Activated naive CD4-positive, alpha-beta T cell treated with anti-CD3 and anti-CD28 coated beads, Interleukin-2, amount 10 ng/mL, durations not matched to agents 7 days and 5 days (primary cell): ENCODE data around the gene ERCC6L2.

Source experiments
- CTCF ChIA-PET: fragments of 350-600 bp; sonication (Branson Sonifier 250); formaldehyde crosslinking; loops from one replicate; lab custom pipeline; 2021; ENCODE audit warnings: antibody characterized with exemption; lab: Charles Lee
- DNase-seq: peaks from one replicate; pipeline ENCODE4 v3.0.0-alpha.2; 2020
- H3K27ac Mint-ChIP-seq: one replicate; pipeline ENCODE4 v1.8.0; 2021; ENCODE audit warnings: mild to moderate bottlenecking, moderate library complexity, mixed read lengths
- H3K27me3 Mint-ChIP-seq: one replicate; pipeline ENCODE4 v1.8.0; 2021; ENCODE audit warnings: mild to moderate bottlenecking, mixed read lengths
- H3K36me3 Mint-ChIP-seq: one replicate; pipeline ENCODE4 v1.8.0; 2021; ENCODE audit warnings: mixed read lengths
- H3K4me1 Mint-ChIP-seq: one replicate; pipeline ENCODE4 v1.8.0; 2021; ENCODE audit warnings: mixed read lengths
- H3K4me3 Mint-ChIP-seq: one replicate; pipeline ENCODE4 v1.8.0; 2021; ENCODE audit warnings: mild to moderate bottlenecking, moderate library complexity, mixed read lengths
- H3K9me3 Mint-ChIP-seq: one replicate; pipeline ENCODE4 v1.8.0; 2021; ENCODE audit warnings: mixed read lengths

Gene ERCC6L2

DNA sequence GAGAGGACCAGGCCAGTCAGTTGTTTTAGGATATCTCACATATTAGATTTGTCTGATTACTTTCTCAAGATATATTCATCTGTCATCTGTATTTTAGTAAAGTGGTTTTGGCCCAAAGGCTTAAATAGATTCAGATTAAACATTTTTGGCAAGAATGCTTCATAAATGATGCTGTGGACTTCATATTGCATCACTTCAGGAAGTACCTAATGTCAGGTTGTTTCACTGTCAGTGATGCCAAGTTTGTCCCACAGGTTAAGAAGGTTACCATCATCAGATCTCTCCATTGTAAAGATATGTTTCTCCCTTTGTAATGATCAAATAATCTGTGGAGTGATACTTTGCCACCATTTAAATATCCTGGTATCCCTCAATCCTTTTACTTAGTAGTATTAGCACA is 37.3 kb downstream of the ERCC6L2 start:
- no peaks in the 10 kb centered on the region for H3K27me3 Mint-ChIP-seq
- DNase-seq = no peak
- H3K9me3 Mint-ChIP-seq = no peaks in the 10 kb centered on the region
- no peaks in the 10 kb centered on the region for H3K4me1 Mint-ChIP-seq
- no peak overlapping the region for H3K27ac Mint-ChIP-seq
- CTCF ChIA-PET = no interaction called here
- H3K36me3 Mint-ChIP-seq = peaks cover 41% of the 10 kb centered on the region
- H3K4me3 Mint-ChIP-seq = no peak overlapping the region

DNA sequence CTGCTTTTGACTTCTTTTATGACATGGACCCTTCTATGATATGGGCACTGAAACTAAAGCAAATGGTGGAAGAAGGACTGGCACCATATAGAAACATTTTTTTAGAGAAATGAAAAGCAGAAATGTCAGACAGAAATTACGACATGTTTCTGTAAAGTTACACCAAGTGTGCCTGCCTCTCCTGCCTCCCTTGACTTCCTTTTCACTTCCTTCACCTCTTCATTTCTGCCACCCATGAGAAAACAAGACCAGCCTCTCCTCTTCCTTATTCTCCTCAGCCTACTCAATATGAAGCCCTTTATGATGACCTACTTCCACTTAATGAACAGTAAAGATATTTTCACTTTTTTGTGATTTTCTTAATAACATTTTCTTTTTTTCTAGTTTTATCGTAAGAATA is 44.5 kb downstream of the ERCC6L2 start:
- Mint-ChIP-seq H3K27ac (no peak overlapping the region), H3K4me1 (no peaks in the 10 kb centered on the region), H3K27me3 (no peaks in the 10 kb centered on the region), H3K36me3 (peaks cover 29% of the 10 kb centered on the region), H3K4me3 (no peak overlapping the region), H3K9me3 (no peaks in the 10 kb centered on the region)
- DNase-seq = no peak
- CTCF ChIA-PET = no interaction called here

DNA sequence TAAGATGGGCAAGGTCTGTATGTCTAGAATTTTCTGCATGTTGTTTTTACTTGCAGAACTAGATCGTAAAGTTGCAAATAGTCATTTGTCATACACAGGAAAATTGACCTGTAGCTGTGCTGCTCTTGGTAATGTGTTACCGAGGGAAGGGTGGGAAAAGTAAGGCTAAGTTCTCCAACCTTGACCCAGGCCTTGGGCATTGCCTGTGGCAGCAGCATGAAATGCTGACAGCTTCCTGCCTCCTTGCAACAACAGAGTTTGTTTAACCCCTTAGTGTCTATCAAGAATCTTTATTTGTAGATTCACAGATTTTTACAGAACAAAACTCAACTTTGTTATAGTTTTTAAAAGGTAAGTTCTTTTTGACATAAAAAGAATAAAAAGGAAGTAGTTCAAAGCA is 48.3 kb downstream of the ERCC6L2 start:
- no peak overlapping the region for H3K27ac Mint-ChIP-seq
- DNase-seq = no peak
- H3K4me1 Mint-ChIP-seq = no peaks in the 10 kb centered on the region
- H3K4me3 Mint-ChIP-seq = no peak overlapping the region
- H3K27me3 Mint-ChIP-seq = no peaks in the 10 kb centered on the region
- CTCF ChIA-PET = no interaction called here
- H3K36me3 Mint-ChIP-seq = peaks cover 26% of the 10 kb centered on the region
- H3K9me3 Mint-ChIP-seq = no peaks in the 10 kb centered on the region

DNA sequence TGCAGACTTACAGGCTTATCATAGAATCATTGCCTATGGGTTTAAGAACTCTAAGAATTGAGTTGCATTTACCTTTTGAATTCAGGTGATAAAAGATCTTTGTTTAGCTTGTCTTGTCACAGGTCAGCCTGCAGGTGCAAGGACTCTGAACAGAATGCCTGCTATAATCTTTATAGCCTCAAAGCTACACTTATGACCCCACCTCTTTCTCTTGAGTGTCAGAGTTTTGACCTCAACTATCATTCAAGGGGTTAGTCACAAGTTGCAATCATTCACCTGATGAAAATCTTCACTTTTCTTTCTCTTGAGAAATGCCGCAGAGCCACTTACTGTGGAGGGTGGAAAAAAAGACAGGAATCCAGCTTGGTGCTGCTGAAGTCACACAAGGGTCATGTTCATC is 49.5 kb downstream of the ERCC6L2 start:
- H3K4me1 Mint-ChIP-seq = no peaks in the 10 kb centered on the region
- no peak overlapping the region for H3K27ac Mint-ChIP-seq
- H3K9me3 Mint-ChIP-seq = no peaks in the 10 kb centered on the region
- no peaks in the 10 kb centered on the region for H3K27me3 Mint-ChIP-seq
- no peak for DNase-seq
- peaks cover 27% of the 10 kb centered on the region for H3K36me3 Mint-ChIP-seq
- no peak overlapping the region for H3K4me3 Mint-ChIP-seq
- CTCF ChIA-PET = no interaction called here

DNA sequence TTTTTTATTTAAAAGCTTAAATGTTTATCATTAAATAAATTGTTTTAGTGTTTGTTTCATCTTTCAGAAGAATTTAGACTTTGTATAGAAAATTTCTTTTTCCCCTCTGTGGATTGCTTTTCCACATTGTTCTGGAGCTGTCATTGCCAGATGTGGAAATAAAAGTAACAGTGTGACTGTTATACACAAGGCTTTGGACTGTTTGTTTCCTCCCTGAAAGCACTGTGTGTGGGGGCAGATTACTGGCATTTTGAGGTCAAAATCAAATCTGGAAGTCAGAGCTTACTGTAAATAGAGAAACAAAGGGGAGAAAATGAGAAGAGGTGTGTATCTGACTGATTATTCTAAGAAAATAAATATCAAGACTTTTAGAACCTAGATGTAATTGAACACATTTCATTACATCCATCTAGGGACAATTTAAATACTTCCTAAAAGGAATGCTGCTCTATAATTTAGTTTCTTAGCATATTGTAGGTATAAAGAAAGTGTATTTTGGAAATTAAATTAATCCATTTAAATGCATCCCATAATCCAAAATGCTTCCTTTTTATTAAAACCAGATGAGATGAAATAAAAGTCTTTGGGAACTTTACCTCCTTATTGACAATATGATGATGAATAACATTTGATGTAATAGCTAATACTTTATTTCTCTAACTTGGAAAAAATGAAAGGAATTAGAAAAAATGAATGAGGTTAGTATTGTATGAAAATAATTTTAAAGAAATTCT is 51.9 kb downstream of the ERCC6L2 start:
- no peak overlapping the region for H3K4me3 Mint-ChIP-seq
- CTCF ChIA-PET = interaction anchor here (1.2 kb wide), 1 partner anchor 20 kb away, joined by 3 read pairs; no protein-coding TSS in a partner anchor
- no peaks in the 10 kb centered on the region for H3K4me1 Mint-ChIP-seq
- H3K36me3 Mint-ChIP-seq = peaks cover 44% of the 10 kb centered on the region
- no peaks in the 10 kb centered on the region for H3K9me3 Mint-ChIP-seq
- DNase-seq = no peak
- H3K27me3 Mint-ChIP-seq = no peaks in the 10 kb centered on the region
- no peak overlapping the region for H3K27ac Mint-ChIP-seq

DNA sequence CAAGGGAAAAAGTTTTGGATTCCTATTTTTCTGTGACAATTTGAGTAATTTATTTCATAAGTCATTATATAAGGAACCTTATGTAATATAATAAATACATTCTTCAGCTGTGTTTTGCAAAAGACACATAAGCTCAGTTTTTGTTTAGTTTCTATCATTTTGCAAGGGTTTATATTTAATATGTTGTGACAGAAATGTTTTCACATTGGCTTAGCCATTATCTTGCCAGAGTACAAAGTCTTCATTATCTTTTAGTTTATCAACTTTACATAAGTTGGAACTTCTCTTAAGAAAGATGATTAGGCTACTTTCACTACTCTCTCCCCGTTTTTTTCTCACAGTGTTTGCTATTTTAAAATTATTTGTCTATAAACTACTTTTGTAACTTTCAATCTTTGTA is 54.8 kb downstream of the ERCC6L2 start:
- Mint-ChIP-seq H3K36me3 (peaks cover 57% of the 10 kb centered on the region), H3K9me3 (no peaks in the 10 kb centered on the region), H3K27me3 (no peaks in the 10 kb centered on the region), H3K4me1 (no peaks in the 10 kb centered on the region), H3K4me3 (no peak overlapping the region), H3K27ac (no peak overlapping the region)
- DNase-seq = no peak
- CTCF ChIA-PET = no interaction called here

DNA sequence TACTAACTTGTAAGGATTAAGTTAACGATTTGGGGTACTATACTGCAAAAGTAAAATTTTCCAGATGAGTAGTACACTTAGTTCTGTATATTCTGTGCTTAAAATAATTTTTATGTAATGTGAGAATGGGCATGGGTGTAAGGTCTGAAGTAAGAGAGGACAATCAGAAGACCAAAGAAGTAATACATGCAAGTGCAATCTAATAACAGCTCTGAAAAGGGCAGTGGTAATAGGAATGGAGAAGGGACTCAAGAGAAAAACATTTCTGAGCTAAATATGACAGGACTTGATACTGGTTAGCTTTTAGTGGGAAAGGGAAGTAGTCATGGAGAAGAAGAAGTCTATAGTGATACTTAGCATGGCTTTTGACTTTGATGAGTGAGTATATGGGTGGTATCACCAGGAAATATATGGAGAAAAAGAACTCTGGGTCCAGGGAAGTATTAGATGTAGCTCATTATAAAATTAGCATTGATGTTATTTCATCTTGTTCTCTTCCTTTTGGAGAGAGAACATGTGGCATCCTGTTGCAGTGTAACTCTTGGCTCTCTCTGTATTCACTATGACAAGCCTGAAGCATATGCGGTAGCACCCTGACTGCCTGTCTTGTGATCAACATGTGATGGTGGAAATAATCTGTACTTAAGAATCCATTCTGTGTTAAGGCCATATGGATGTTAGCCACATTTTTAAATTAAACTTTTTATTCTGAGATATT is 60.5 kb downstream of the ERCC6L2 start:
- H3K4me3 Mint-ChIP-seq = no peak overlapping the region
- H3K27me3 Mint-ChIP-seq = no peaks in the 10 kb centered on the region
- peaks cover 11% of the 10 kb centered on the region for H3K9me3 Mint-ChIP-seq
- H3K36me3 Mint-ChIP-seq = peaks cover 70% of the 10 kb centered on the region
- no peak for DNase-seq
- CTCF ChIA-PET = no interaction called here
- no peak overlapping the region for H3K27ac Mint-ChIP-seq
- no peaks in the 10 kb centered on the region for H3K4me1 Mint-ChIP-seq

DNA sequence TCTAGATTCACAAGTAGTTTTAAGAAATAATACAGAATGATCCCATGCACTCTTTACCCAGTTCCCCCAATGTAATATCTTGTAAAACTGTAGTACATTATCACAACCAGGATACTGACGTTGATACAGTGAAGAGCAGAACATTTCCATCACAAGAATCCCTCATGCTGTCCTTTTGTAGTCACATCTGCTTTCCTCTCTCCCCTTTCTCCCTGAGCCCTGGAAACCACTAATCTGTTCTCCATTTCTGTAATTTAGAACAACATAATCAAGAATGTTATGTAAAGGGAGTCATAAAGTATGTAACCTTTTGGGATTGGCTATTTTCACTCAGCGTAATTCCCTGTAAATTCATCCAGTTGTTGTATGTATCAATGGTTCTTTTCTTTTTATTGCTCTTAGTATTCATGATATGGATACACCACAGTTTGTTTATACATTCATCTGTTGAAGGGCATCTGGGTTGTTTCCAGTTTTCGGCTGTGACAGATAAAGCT is 61.1 kb downstream of the ERCC6L2 start:
- Mint-ChIP-seq H3K4me1 (no peaks in the 10 kb centered on the region), H3K36me3 (peaks cover 69% of the 10 kb centered on the region), H3K4me3 (no peak overlapping the region), H3K27ac (no peak overlapping the region), H3K9me3 (peaks cover 11% of the 10 kb centered on the region), H3K27me3 (no peaks in the 10 kb centered on the region)
- CTCF ChIA-PET = no interaction called here
- no peak for DNase-seq

DNA sequence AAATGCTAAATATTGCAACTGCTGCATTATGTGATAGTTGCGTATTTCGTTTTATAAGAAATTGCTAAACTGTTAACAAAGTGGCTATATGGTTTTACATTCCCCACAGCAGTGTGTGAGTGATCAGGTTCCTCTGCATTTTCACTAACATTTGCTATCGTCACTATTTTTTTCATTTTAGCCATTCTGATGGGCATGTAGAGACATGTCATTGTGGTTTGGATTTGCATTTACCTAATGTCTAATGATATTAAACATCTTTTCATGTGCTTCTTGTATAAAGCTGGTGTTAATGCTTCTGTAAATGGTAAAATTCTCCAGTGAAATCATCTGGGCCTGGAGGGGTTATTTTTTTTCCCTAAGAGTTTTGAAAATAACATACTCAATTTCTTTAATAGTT is 61.6 kb downstream of the ERCC6L2 start:
- Mint-ChIP-seq H3K9me3 (peaks cover 11% of the 10 kb centered on the region), H3K4me3 (no peak overlapping the region), H3K4me1 (no peaks in the 10 kb centered on the region), H3K27me3 (no peaks in the 10 kb centered on the region), H3K36me3 (peaks cover 71% of the 10 kb centered on the region), H3K27ac (no peak overlapping the region)
- no peak for DNase-seq
- CTCF ChIA-PET = no interaction called here

DNA sequence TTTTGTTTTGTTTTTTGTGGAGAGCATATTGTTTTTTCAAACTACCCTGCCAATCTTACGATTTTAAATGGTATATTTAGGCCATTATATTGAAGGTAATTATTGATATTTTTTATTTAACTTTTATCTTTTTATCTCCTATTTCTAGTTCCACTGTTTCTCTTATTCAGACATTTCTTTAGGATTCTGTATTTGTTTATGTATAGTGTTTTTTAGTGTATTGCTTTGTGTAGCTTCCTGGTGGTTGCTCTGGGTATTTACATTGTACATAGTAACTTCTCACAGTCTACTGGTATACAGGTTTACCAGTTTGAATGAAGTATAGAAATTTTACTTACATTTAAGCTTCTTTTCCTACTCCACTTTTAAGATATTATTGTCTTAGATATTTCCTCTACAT is 63.2 kb downstream of the ERCC6L2 start:
- no peak overlapping the region for H3K27ac Mint-ChIP-seq
- DNase-seq = no peak
- H3K36me3 Mint-ChIP-seq = peaks cover 73% of the 10 kb centered on the region
- no peaks in the 10 kb centered on the region for H3K4me1 Mint-ChIP-seq
- H3K4me3 Mint-ChIP-seq = no peak overlapping the region
- CTCF ChIA-PET = interaction anchor here (0.6 to 1.4 kb wide), 2 partner anchors 10 to 14 kb away, joined by 3 read pairs; no protein-coding TSS in a partner anchor
- no peaks in the 10 kb centered on the region for H3K27me3 Mint-ChIP-seq
- peaks cover 14% of the 10 kb centered on the region for H3K9me3 Mint-ChIP-seq

DNA sequence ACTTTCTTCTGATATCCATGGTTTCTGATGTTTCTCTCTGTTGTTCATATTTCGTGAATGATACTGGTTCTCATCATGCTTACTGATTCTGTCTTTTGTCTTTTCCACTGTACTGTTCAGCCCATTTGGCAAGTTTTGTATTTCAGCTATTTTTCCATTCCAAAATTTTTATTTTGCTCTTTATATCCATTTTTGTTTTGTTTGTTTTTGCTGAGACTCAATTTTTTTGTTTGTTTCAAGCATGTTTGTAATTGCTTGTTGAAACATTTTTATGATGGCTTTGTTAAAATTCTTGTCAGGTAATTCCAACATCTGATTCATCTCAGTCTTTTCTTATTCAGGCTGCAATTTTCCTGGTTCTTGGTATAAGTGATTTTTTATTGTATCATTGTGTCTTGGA is 64.0 kb downstream of the ERCC6L2 start:
- no peak for DNase-seq
- peaks cover 78% of the 10 kb centered on the region for H3K36me3 Mint-ChIP-seq
- H3K9me3 Mint-ChIP-seq = peaks cover 15% of the 10 kb centered on the region

DNA sequence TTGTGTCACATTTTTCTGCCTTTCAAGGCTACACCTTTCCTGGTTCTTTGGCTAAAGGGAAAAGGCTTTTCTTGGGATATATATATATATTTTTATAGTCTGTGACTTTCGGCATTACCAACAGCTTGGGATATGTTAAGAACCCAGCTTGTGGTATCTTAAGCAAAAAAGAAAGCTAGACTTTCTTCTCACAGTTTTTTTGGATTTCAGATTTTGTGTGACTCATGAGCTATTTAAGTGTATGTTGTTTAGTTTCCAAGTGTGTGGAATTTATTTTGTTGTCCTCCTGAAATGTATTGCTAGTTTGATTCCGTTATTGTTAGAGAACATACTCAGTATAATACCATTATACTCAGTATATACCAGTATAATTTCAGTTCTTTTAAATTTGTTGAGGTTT is 64.8 kb downstream of the ERCC6L2 start:
- no peaks in the 10 kb centered on the region for H3K27me3 Mint-ChIP-seq
- H3K4me1 Mint-ChIP-seq = no peaks in the 10 kb centered on the region
- H3K36me3 Mint-ChIP-seq = peaks cover 77% of the 10 kb centered on the region
- CTCF ChIA-PET = no interaction called here
- H3K9me3 Mint-ChIP-seq = peaks cover 17% of the 10 kb centered on the region
- H3K4me3 Mint-ChIP-seq = no peak overlapping the region
- H3K27ac Mint-ChIP-seq = no peak overlapping the region
- no peak for DNase-seq

More for the DNA sequence above, 64.0 kb downstream of the ERCC6L2 start:
- Mint-ChIP-seq H3K27me3 (no peaks in the 10 kb centered on the region), H3K4me3 (no peak overlapping the region), H3K4me1 (no peaks in the 10 kb centered on the region), H3K27ac (no peak overlapping the region)
- CTCF ChIA-PET = no interaction called here

DNA sequence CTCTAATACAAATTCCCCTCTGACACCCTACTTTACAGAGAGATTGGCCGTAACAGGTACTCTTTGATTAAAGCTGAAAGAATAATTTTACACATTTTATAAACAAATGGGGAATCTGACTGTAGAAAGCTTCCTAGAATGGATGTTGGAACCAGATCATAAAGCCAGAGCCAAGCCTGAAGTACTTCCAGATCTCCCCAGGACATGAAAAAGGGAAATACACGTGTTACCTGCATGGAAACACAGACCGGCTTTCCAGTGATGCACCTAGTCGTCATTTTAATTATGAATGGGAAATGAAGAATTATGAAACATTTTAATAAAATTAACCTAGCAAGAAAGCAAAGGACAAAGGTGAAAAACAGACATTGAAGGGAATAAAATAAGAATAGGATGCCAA is 66.5 kb downstream of the ERCC6L2 start:
- H3K27me3 Mint-ChIP-seq = no peaks in the 10 kb centered on the region
- no peak for DNase-seq
- H3K36me3 Mint-ChIP-seq = peaks cover 78% of the 10 kb centered on the region
- no peak overlapping the region for H3K27ac Mint-ChIP-seq
- no peaks in the 10 kb centered on the region for H3K4me1 Mint-ChIP-seq
- no peak overlapping the region for H3K4me3 Mint-ChIP-seq
- H3K9me3 Mint-ChIP-seq = peaks cover 22% of the 10 kb centered on the region
- CTCF ChIA-PET = no interaction called here

DNA sequence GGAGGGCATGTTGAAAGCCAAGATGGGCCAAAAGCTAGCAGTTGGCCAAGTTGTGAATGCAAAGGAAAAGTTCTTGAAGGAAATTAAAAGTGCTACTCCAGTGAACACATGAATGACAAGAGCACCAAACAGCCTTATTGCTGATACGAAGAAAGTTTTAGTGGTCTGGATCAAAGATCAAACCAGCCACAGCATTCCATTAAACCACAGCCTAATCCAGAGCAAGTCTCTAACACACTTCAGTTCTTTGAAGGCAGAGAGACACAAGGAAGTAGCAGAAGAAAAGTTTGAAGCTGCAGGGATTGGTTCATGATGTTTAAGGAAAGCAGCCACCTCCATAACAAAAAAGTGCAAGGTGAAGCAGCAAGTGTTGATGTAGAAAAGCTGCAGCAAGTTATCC is 71.6 kb downstream of the ERCC6L2 start:
- H3K27ac Mint-ChIP-seq = no peak overlapping the region
- H3K4me1 Mint-ChIP-seq = no peaks in the 10 kb centered on the region
- peaks cover 29% of the 10 kb centered on the region for H3K9me3 Mint-ChIP-seq
- CTCF ChIA-PET = no interaction called here
- DNase-seq = no peak
- no peak overlapping the region for H3K4me3 Mint-ChIP-seq
- H3K27me3 Mint-ChIP-seq = no peaks in the 10 kb centered on the region
- H3K36me3 Mint-ChIP-seq = peaks cover 76% of the 10 kb centered on the region

DNA sequence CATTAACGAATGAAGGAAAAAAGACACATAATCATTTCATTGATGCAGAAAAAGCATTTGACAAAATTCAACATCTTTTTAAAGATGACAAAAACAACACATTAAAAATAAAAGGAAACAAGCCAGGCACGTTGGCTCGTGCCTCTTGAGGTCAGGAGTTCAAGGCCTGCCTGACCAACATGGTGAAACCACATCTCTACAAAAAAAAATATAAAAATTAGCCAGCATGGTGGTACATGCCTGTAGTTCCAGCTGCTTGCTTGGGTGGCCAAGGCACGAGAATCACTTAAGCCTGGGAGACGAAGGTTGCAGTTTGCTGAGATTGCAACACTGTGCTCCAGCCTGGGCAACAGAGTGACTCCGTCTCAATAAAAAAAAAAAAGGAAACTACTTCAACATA is 77.0 kb downstream of the ERCC6L2 start:
- Mint-ChIP-seq H3K4me1 (peaks cover 2% of the 10 kb centered on the region), H3K4me3 (no peak overlapping the region), H3K27ac (no peak overlapping the region), H3K9me3 (peaks cover 28% of the 10 kb centered on the region), H3K36me3 (peaks cover 59% of the 10 kb centered on the region), H3K27me3 (no peaks in the 10 kb centered on the region)
- no peak for DNase-seq
- CTCF ChIA-PET = interaction anchor here (0.7 kb wide), 1 partner anchor 14 kb away, joined by 3 read pairs; no protein-coding TSS in a partner anchor
